Left renal pelvis (tissue), 4 donors: ENCODE results near the gene SPATA31E1. TPM values are rescaled to one million over a fixed set of nuclear protein-coding genes. Genes with fewer than 3 reads are reported as not detected.
"Not testable (repeated sequence)": the region's sequence is repeated elsewhere in the genome, so short reads cannot be mapped to it uniquely, and the experiment has no call there.

ENCODE experiments used
- DNase-seq, 4 donors: peaks; one replicate each; pipeline ENCODE4 v3.0.0-alpha.2; 2013; ENCODE audit warnings: low read depth in 4 of 4, low spot score in 3 of 4
- polyA plus RNA-seq, 4 donors: library from polyadenylated mRNA; unstranded; fragments of 120-200 nt; gene quantifications; one replicate each; pipeline ENCODE4 v1.2.1, GENCODE V29; 2013; ENCODE audit not compliant: insufficient read length in 4 of 4

SPATA31E1 gene
- polyA plus RNA-seq, 4 donors, result not detected

DNA sequence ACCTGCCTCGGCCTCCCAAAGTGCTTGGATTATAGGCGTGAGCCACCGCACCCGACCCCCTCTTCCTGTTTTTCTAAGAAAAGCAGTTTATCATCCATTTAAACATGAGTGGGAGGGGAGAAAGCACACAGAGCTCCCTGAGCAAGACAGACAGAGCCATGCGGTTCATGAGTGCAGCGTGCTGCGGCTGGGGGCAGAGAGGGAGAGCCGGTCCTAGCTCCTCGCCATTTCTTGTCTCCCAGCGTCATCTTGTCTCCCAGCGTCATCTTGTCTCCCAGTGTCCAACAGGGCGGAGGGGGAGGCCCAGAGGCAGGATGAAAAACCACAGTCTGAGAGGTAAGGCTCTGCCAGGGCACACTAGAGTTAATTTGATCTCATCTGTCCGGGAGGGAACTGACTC, 36.3 kb downstream of the SPATA31E1 start:
- peak in 2 of 4 donors; percentile 0 to 11 for DNase-seq

- DNase-seq, result not testable (repeated sequence)
These were observed 38.9 kb downstream of the SPATA31E1 start for GRCh38 chr9:87921561-87921960.

DNA sequence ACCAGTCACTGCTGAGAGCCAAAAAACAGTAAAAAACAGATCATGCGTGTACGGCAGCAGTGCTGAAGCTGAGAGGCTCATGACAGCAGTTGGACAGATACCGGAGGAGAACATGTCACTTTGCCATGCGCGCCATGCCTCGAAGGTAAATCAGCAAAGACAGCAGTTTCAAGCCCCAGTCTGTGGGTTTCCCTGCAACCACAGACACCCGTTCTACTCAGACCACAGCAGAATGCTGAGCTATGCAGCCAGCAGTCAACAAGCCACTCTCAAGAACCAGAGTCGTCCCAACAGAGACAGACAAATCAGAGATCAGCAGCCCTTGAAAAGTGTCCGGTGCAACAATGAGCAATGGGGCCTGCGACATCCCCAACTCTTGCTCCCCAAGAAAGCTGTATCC, 40.3 kb downstream of the SPATA31E1 start:
- DNase-seq, result not testable (repeated sequence)

GRCh38 chr9:87924851-87925250, 42.2 kb downstream of the SPATA31E1 start:
- DNase-seq, result not testable (repeated sequence)

- DNase-seq, result not testable (repeated sequence)
These were observed 46.5 kb downstream of the SPATA31E1 start for GRCh38 chr9:87929152-87929551.

GRCh38 chr9:87934444-87934843, 51.8 kb downstream of the SPATA31E1 start:
- DNase-seq, result not testable (repeated sequence)

DNA sequence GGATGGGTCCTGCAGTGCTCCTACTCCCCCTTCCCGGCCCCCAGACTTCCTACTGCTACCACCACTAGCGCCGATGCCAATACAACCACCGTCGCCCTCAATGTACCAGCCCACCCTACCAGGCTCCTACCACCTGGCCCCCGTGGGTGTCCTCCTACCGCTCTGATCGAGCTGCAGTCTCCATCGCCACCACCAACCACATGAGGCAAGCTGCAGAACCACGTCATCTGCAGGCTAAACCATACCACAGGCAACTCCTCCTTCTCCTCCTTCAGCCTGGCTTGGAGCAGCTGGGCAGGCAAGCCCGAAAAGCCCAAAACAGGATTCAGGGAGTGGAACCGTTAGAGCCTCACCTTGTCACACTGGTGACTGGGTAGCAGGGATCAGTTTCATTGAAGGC, 54.7 kb downstream of the SPATA31E1 start:
- DNase-seq, result not testable (repeated sequence)

DNA sequence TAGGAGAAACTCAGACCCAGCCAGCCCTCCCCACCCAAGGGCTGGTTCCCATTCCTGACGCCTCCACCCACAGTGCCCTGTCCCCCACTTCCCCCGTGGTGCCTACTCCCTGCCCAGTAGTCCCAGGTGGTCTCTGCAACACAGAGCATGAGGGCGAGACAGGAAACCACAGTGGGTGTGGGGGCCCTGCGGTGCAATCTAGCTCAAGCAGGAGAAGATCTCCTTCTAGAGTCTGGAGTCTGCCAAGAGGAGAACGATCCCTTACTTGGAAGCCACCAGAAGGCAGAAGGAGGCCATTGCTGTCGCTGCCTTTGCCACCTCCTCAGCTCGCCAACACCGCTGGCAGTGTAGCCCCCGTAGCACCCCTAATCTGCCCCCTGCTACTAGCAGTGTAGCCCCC, 55.2 kb downstream of the SPATA31E1 start:
- DNase-seq, result not testable (repeated sequence)

DNA sequence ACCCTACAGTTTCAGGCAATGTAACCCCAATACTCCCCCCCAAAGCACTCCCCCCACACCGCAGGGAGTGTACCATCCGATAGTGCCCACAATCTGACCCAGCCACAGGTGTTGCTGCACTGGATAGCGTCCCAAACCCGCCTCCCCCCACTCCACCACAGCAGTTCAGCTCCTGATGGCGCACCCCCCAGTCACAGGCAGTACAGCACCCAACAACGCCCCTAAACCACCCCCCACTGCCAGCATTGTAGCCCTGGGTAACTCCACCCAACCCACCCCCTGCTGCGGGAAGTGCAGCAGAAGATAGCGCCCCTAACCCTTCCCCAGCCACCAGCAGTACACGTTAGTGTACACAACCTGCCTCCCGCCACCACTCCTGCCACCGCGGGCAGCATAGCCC, 55.7 kb downstream of the SPATA31E1 start:
- not testable (repeated sequence) for DNase-seq

Other genes with a start within 250 kb of the SPATA31E1 start
- 100 to 1,000 TPM; 126 to 184 (median 169) TPM for gene CTSL, start 156.8 kb upstream of the SPATA31E1 start, polyA plus RNA-seq
- gene SPATA31C1, start 35.1 kb downstream of the SPATA31E1 start, polyA plus RNA-seq, result under 1 TPM; 0.16 to 0.63 (median 0.52) TPM
- 10 to 100 TPM; 12.5 to 23.7 (median 20.2) TPM for gene CDK20, start 91.7 kb downstream of the SPATA31E1 start, polyA plus RNA-seq